Measurements from ENCODE around the gene GABBR2. TPM values are rescaled to one million over a fixed set of nuclear protein-coding genes. Genes with fewer than 3 reads are reported as not detected.

The GABBR2 gene
- total and polyA plus RNA-seq, 2 experiments from 2014 or later, result 0.89 to 1.3 TPM

DNA sequence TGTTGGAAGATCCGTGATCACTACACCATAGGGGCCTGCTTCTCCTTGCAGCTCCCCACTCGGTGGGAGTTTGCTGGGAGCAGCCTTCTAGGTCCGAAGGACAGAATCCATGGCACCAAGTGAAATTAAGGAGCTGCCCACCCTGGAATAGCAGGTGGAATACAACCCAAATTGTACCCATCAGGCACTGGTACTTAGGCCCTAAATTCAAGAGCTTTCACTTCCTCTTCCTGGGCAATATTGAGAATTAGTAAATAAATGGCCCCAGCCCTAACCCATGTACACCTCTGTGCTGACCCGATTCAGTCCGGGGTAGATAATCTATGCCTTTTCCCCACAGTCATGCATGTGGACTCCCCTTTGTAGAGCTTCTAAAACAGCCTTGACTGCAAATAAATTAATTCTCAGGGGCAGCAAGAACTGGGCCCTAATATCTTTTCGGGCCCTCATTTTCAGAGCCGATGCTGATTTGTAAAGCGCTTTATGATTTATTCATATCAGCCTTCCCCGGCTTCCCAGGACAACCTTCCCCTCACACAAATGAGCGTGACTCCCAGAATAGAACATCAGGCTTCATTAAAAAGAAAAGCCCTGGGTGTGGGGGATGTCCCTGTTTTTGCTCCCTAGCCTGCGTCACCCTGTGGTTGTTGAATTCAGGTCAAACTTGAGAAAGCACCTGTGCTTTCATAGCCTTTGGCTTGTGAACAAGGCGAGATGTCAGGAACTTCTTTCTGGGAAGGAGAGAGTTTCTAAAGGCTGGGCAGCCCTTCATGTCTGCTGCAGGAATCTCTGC is 327.2 kb downstream of the GABBR2 start (continued):
- TF ChIP-seq, protein P1, sequence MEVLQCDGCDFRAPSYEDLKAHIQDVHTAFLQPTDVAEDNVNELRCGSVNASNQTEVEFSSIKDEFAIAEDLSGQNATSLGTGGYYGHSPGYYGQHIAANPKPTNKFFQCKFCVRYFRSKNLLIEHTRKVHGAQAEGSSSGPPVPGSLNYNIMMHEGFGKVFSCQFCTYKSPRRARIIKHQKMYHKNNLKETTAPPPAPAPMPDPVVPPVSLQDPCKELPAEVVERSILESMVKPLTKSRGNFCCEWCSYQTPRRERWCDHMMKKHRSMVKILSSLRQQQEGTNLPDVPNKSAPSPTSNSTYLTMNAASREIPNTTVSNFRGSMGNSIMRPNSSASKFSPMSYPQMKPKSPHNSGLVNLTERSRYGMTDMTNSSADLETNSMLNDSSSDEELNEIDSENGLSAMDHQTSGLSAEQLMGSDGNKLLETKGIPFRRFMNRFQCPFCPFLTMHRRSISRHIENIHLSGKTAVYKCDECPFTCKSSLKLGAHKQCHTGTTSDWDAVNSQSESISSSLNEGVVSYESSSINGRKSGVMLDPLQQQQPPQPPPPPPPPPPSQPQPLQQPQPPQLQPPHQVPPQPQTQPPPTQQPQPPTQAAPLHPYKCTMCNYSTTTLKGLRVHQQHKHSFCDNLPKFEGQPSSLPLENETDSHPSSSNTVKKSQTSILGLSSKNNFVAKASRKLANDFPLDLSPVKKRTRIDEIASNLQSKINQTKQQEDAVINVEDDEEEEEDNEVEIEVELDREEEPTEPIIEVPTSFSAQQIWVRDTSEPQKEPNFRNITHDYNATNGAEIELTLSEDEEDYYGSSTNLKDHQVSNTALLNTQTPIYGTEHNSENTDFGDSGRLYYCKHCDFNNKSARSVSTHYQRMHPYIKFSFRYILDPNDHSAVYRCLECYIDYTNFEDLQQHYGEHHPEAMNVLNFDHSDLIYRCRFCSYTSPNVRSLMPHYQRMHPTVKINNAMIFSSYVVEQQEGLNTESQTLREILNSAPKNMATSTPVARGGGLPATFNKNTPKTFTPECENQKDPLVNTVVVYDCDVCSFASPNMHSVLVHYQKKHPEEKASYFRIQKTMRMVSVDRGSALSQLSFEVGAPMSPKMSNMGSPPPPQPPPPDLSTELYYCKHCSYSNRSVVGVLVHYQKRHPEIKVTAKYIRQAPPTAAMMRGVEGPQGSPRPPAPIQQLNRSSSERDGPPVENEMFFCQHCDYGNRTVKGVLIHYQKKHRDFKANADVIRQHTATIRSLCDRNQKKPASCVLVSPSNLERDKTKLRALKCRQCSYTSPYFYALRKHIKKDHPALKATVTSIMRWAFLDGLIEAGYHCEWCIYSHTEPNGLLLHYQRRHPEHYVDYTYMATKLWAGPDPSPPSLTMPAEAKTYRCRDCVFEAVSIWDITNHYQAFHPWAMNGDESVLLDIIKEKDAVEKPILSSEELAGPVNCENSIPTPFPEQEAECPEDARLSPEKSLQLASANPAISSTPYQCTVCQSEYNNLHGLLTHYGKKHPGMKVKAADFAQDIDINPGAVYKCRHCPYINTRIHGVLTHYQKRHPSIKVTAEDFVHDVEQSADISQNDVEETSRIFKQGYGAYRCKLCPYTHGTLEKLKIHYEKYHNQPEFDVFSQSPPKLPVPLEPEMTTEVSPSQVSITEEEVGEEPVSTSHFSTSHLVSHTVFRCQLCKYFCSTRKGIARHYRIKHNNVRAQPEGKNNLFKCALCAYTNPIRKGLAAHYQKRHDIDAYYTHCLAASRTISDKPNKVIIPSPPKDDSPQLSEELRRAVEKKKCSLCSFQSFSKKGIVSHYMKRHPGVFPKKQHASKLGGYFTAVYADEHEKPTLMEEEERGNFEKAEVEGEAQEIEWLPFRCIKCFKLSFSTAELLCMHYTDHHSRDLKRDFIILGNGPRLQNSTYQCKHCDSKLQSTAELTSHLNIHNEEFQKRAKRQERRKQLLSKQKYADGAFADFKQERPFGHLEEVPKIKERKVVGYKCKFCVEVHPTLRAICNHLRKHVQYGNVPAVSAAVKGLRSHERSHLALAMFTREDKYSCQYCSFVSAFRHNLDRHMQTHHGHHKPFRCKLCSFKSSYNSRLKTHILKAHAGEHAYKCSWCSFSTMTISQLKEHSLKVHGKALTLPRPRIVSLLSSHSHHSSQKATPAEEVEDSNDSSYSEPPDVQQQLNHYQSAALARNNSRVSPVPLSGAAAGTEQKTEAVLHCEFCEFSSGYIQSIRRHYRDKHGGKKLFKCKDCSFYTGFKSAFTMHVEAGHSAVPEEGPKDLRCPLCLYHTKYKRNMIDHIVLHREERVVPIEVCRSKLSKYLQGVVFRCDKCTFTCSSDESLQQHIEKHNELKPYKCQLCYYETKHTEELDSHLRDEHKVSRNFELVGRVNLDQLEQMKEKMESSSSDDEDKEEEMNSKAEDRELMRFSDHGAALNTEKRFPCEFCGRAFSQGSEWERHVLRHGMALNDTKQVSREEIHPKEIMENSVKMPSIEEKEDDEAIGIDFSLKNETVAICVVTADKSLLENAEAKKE (CRISPR knock-in tag; IDR thresholded peaks at IDR 0.05), result no peak
- no peak for TF ChIP-seq POLR2AphosphoS5 (IDR thresholded peaks at IDR 0.05; ENCODE audit: low read depth)

DNA sequence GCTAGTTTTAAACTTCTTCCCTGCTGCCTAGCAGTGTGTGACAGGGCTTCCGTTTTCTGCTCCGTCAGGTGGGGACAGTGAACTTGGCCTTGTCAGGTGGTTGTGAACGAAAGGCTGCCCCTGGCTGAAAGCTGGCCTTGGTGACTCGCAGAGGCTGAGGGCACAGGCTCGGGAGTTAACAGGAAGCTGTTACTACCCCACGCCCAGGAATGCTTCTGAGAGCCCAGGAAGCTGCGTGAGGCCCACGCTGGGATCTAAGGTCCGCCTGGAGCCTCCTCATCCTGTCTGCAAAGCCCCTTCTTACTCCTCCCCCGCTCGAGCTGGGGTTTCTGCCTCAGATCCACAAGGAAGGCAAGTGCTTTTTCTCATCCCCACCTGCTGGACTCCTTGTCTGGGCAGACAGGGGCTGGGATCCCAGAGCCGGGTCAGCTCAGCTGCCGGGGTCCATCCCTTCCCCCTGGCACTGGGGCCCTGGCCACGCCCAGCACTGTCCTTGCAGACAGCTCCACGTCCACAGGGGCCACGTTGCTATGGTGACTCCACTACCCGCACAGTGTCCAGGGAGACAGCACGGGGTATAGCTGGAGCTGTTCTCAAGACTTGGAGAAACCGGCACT is 328.6 kb downstream of the GABBR2 start:
- Histone ChIP-seq H3K27me3 (ENCODE audit: insufficient read depth) (no peaks in the 10 kb centered on the region), H3F3A (replicated peaks; ENCODE audit: low read depth) (no peaks in the 10 kb centered on the region), H3K4me2 (0 out of 2 replicates have a peak overlapping the region, but pooled peaks have one; percentile 36), H3K27ac (ENCODE audit: low read depth) (no peak overlapping the region), H2AFZ (peak overlapping the region; percentile 81; the same call in 1 of the 2 replicates), H3K9me2 (ENCODE audit: insufficient read depth) (no peaks in the 10 kb centered on the region), H4K20me1 (replicated peaks; ENCODE audit: insufficient read depth) (no peaks in the 10 kb centered on the region), H3K79me2 (replicated peaks; ENCODE audit: insufficient read depth) (no peaks in the 10 kb centered on the region), H3K4me3 (no peak overlapping the region), H3K4me1 (ENCODE audit: insufficient read depth) (peaks cover 13% of the 10 kb centered on the region), H3K36me3 (ENCODE audit: insufficient read depth) (no peaks in the 10 kb centered on the region)
- ATAC-seq (peak; percentile 77), DNase-seq (ENCODE audit: low spot score) (peak; percentile 68)
- Mint-ChIP-seq H3K4me3 (no peak overlapping the region), H3K36me3 (ENCODE audit: low read depth) (no peaks in the 10 kb centered on the region), H3K27ac (peak overlapping the region; percentile 41; the same call in 1 of the 2 replicates), H3K27me3 (ENCODE audit: insufficient read depth, low read depth, poor library complexity) (peaks cover 6% of the 10 kb centered on the region), H3K9me3 (no peaks in the 10 kb centered on the region; the same call in 2 of the 3 replicates), H3K4me1 (peaks cover 16% of the 10 kb centered on the region)
- TF ChIP-seq ZNF331 (CRISPR knock-in tag; IDR thresholded peaks at IDR 0.05; ENCODE audit: low read depth) (no peak), CREB1 (CRISPR knock-in tag; IDR thresholded peaks at IDR 0.05; ENCODE audit: low read depth) (no peak), STAT1 (IDR thresholded peaks at IDR 0.05; ENCODE audit: unreplicated experiment) (no peak), JUNB (IDR thresholded peaks at IDR 0.05; ENCODE audit: unreplicated experiment) (no peak), NANOG (IDR thresholded peaks at IDR 0.05; ENCODE audit: borderline replicate concordance) (no peak)
- TF ChIP-seq, protein P1 (CRISPR knock-in tag; IDR thresholded peaks at IDR 0.05), result no peak

Data from GM23338 (cell line).